Suprapubic skin (tissue), 3 donors: ENCODE data around the gene MDM1.

Source experiments
- CTCF ChIP-seq, 2 donors: fragments of 200-600 bp in 1 of 2; fragments of 450-650 bp in 1 of 2; sonication (generic) in 1 of 2; IDR thresholded peaks; one replicate each; pipeline ENCODE4 v1.5.1; 2016 to 2019; ENCODE audit warnings: antibody characterized with exemption in 2 of 2, mild to moderate bottlenecking in 1 of 2, moderate library complexity in 1 of 2
- POLR2A ChIP-seq, 2 donors: fragments of 450-650 bp; IDR thresholded peaks; one replicate each; pipeline ENCODE4 v1.6.1; 2017; ENCODE audit warnings: antibody characterized with exemption in 2 of 2, mild to moderate bottlenecking in 2 of 2, moderate library complexity in 2 of 2

GRCh38 chr12:68364328-68364727 is 32.2 kb upstream of the MDM1 start:
- TF ChIP-seq CTCF (IDR thresholded peaks at IDR 0.05) = no peak
- no peak for TF ChIP-seq POLR2A (IDR thresholded peaks at IDR 0.05)
